ENCODE measurements around the gene TPGS2.
A peak's percentile ranks its signal among the peaks of the same experiment; 100 is the strongest.

The TPGS2 gene

GRCh38 chr18:36798738-36799473, 29.9 kb downstream of the TPGS2 start:
- TF ChIP-seq CTCF (conservative IDR thresholded peaks at IDR 0.05; ENCODE audit: low read depth, low read length): no peak
- DNase-seq (ENCODE audit: low read depth): no peak
- H3K4me3 ChIP-seq (ENCODE audit: low read length): no peak overlapping the region

GRCh38 chr18:36792634-36793283, 36.0 kb downstream of the TPGS2 start:
- no peak for TF ChIP-seq CTCF (conservative IDR thresholded peaks at IDR 0.05; ENCODE audit: low read depth, low read length)
- DNase-seq (ENCODE audit: low read depth): no peak
- H3K4me3 ChIP-seq (ENCODE audit: low read length): no peak overlapping the region

- TF ChIP-seq CTCF (conservative IDR thresholded peaks at IDR 0.05; ENCODE audit: low read depth, low read length): no peak
- H3K4me3 ChIP-seq (ENCODE audit: low read length): no peak overlapping the region
- DNase-seq (ENCODE audit: low read depth): peak; percentile 75
Measured at GRCh38 chr18:36786686-36787085, 42.1 kb downstream of the TPGS2 start.

- no peak for DNase-seq (ENCODE audit: low read depth)
- no peak for TF ChIP-seq CTCF (conservative IDR thresholded peaks at IDR 0.05; ENCODE audit: low read depth, low read length)
- H3K4me3 ChIP-seq (ENCODE audit: low read length): no peak overlapping the region
Measured at GRCh38 chr18:36783792-36784191, 45.0 kb downstream of the TPGS2 start.

- DNase-seq (ENCODE audit: low read depth): no peak
- H3K4me3 ChIP-seq (ENCODE audit: low read length): no peak overlapping the region
- no peak for TF ChIP-seq CTCF (conservative IDR thresholded peaks at IDR 0.05; ENCODE audit: low read depth, low read length)
Measured at GRCh38 chr18:36782710-36783109, 46.1 kb downstream of the TPGS2 start.

- no peak for DNase-seq (ENCODE audit: low read depth)
- no peak overlapping the region for H3K4me3 ChIP-seq (ENCODE audit: low read length)
- TF ChIP-seq CTCF (conservative IDR thresholded peaks at IDR 0.05; ENCODE audit: low read depth, low read length): no peak
Measured at GRCh38 chr18:36780748-36781147, 48.1 kb downstream of the TPGS2 start.

- H3K4me3 ChIP-seq (ENCODE audit: low read length): no peak overlapping the region
- no peak for DNase-seq (ENCODE audit: low read depth)
- TF ChIP-seq CTCF (conservative IDR thresholded peaks at IDR 0.05; ENCODE audit: low read depth, low read length): no peak
Measured at GRCh38 chr18:36777566-36777965, 51.2 kb downstream of the TPGS2 start.

Data from retinal pigment epithelial cell (primary cell).